A673 (cell line): ENCODE measurements around the gene FBXL17.

Experiments used
- EZH2 ChIP-seq: fragments of 200-600 bp; sonication (generic); IDR thresholded peaks from 2 replicates; pipeline ENCODE4 v1.6.1; 2017; ENCODE audit warnings: borderline replicate concordance, low read depth, mild to moderate bottlenecking, mixed read lengths, antibody characterized with exemption, low read length; ENCODE audit not compliant: poor library complexity, severe bottlenecking
- TF ChIP-seq, protein P1 (sequence below): fragments of 300-800, 200-600 bp; sonication (generic); conservative IDR thresholded peaks from 2 replicates; pipeline ENCODE4 v1.5.1; 2017; ENCODE audit warnings: low read depth, mild to moderate bottlenecking, antibody characterized with exemption, low read length, moderate library complexity, mixed read lengths

DNA sequence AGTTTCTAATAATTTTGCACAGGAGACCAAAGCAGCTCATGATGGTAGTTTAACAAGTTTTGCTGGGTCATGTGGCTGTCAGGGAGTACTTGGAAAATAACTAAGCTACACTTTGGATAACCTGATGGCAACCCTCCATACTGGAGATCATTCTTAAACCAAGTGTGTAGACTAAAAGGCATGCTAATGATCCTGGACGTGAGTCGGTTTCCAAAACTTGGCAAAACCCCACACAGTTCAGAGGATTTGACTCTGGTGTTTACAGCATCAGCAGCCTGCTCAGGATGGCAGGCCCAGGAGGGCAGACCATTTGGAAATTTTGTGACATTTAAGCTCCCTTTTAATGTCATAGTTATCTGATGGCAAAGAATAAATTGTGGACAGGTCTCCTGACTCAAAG lies 514.6 kb downstream of the FBXL17 start:
- TF ChIP-seq, protein P1, sequence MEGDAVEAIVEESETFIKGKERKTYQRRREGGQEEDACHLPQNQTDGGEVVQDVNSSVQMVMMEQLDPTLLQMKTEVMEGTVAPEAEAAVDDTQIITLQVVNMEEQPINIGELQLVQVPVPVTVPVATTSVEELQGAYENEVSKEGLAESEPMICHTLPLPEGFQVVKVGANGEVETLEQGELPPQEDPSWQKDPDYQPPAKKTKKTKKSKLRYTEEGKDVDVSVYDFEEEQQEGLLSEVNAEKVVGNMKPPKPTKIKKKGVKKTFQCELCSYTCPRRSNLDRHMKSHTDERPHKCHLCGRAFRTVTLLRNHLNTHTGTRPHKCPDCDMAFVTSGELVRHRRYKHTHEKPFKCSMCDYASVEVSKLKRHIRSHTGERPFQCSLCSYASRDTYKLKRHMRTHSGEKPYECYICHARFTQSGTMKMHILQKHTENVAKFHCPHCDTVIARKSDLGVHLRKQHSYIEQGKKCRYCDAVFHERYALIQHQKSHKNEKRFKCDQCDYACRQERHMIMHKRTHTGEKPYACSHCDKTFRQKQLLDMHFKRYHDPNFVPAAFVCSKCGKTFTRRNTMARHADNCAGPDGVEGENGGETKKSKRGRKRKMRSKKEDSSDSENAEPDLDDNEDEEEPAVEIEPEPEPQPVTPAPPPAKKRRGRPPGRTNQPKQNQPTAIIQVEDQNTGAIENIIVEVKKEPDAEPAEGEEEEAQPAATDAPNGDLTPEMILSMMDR = no peak
- TF ChIP-seq EZH2 = no peak
